ENCODE measurements around the gene ZFC3H1. TPM values are rescaled to one million over a fixed set of nuclear protein-coding genes. Genes with fewer than 3 reads are reported as not detected.
A peak's percentile ranks its signal among the peaks of the same experiment; 100 is the strongest.

ZFC3H1 gene
- total RNA-seq, 1 donor from 2014 or later, result 38.2 TPM

DNA sequence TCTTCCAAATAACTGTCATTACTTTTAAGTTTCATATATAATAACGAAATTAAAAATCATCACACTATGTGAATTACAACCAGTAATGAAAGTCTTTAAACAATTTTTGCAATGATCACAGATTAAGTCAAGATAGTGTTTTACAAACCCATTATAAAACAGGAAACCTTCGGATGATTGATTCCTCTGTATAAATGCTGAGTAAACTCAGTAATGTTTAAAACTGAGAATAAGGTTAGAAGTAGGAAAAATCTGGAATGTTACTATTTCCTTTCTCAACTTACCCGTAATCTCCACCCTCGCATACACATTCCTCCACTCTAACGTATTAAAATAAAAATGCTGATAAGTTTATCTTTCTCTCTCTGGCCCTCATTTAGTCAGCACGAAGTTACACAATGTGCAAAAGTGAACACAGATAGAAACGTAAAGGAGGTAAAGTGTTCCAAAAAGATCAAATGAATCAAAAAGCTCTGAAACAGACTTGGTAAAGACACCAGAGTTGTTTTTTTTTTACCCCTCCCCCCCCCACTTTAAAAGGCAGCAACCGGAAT, 1.6 kb downstream of the ZFC3H1 start:
- Mint-ChIP-seq H3K9me3 (no peaks in the 10 kb centered on the region), H3K27me3 (no peaks in the 10 kb centered on the region)

DNA sequence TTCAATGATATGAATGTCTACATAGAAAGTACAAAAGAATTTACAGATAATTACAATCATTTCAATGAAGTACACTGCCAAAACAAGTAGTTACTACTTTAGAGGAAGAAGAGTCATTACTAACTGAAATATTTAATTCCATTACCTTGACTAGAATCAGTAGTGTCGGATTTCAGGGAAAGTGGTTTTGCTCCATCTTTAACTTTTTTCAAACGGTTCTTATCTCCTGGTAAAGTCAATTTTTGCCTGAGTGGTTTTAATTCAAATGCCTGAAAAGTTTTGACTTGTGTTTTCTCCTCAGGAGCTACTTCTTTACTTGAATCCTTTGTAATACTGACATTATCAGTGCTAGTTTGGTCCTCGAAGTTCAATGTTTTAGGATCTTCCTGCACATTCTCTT, 6.9 kb downstream of the ZFC3H1 start:
- Mint-ChIP-seq H3K27ac (no peak overlapping the region), H3K27me3 (no peaks in the 10 kb centered on the region), H3K36me3 (peaks cover 37% of the 10 kb centered on the region), H3K9me3 (no peaks in the 10 kb centered on the region), H3K4me1 (ENCODE audit: unreplicated experiment) (no peaks in the 10 kb centered on the region), H3K4me3 (no peak overlapping the region)
- TF ChIP-seq, protein P1, sequence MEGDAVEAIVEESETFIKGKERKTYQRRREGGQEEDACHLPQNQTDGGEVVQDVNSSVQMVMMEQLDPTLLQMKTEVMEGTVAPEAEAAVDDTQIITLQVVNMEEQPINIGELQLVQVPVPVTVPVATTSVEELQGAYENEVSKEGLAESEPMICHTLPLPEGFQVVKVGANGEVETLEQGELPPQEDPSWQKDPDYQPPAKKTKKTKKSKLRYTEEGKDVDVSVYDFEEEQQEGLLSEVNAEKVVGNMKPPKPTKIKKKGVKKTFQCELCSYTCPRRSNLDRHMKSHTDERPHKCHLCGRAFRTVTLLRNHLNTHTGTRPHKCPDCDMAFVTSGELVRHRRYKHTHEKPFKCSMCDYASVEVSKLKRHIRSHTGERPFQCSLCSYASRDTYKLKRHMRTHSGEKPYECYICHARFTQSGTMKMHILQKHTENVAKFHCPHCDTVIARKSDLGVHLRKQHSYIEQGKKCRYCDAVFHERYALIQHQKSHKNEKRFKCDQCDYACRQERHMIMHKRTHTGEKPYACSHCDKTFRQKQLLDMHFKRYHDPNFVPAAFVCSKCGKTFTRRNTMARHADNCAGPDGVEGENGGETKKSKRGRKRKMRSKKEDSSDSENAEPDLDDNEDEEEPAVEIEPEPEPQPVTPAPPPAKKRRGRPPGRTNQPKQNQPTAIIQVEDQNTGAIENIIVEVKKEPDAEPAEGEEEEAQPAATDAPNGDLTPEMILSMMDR (conservative IDR thresholded peaks at IDR 0.05), result no peak
- no peak for DNase-seq (ENCODE audit: extremely low spot score, unreplicated experiment)

More for the DNA sequence above, 1.6 kb downstream of the ZFC3H1 start:
- peaks cover 9% of the 10 kb centered on the region for H3K4me1 Mint-ChIP-seq (ENCODE audit: unreplicated experiment)
- TF ChIP-seq, protein P1 (conservative IDR thresholded peaks at IDR 0.05), result no peak
- H3K4me3 Mint-ChIP-seq, result peak overlapping the region; percentile 97
- no peak for DNase-seq (ENCODE audit: extremely low spot score, unreplicated experiment)
- H3K36me3 Mint-ChIP-seq, result peaks cover 16% of the 10 kb centered on the region
- H3K27ac Mint-ChIP-seq, result peak overlapping the region; percentile 100

DNA sequence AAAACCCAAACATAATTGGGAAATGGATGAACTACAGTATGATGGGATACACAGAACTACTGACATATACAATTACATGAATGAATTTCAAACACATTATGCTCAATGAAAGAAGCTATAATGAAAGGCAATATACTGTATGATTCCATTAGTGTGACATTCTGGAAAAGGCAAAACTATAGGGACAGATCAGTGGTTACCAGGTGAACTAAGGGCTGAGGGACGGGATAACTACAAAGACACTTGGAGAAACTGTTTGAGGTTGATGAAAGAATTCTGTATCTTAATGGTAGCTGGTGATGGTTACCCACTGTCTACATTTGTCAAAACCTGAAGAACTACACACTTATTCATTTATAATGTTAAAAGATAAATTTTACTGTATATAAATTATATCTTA, 7.7 kb downstream of the ZFC3H1 start:
- Mint-ChIP-seq H3K36me3 (peaks cover 38% of the 10 kb centered on the region), H3K27ac (no peak overlapping the region), H3K4me3 (no peak overlapping the region), H3K27me3 (no peaks in the 10 kb centered on the region), H3K9me3 (no peaks in the 10 kb centered on the region), H3K4me1 (ENCODE audit: unreplicated experiment) (no peaks in the 10 kb centered on the region)
- TF ChIP-seq, protein P1 (conservative IDR thresholded peaks at IDR 0.05), result no peak
- no peak for DNase-seq (ENCODE audit: extremely low spot score, unreplicated experiment)

DNA sequence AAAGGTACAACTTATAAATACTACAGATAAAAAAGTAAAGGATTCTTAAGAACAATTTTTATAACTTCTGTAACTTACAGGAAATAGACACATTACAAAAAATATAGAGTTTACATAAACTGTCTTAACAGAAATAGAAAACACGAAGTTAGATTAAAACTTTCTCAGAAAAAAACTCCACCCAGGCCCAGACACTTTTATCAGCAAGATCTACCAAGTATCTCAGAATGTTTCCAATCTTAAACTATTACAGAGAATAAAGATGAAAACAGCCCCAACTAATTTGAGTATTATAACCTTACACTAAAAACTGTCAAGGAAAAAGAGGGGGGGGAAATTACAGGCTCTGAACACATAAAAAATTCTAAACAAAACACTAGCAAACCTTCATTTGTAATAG, 8.2 kb downstream of the ZFC3H1 start:
- H3K27ac Mint-ChIP-seq, result no peak overlapping the region
- H3K4me3 Mint-ChIP-seq, result no peak overlapping the region
- TF ChIP-seq, protein P1 (conservative IDR thresholded peaks at IDR 0.05), result no peak
- no peaks in the 10 kb centered on the region for H3K4me1 Mint-ChIP-seq (ENCODE audit: unreplicated experiment)
- H3K9me3 Mint-ChIP-seq, result no peaks in the 10 kb centered on the region
- DNase-seq (ENCODE audit: extremely low spot score, unreplicated experiment), result no peak
- H3K27me3 Mint-ChIP-seq, result no peaks in the 10 kb centered on the region
- H3K36me3 Mint-ChIP-seq, result peaks cover 42% of the 10 kb centered on the region

DNA sequence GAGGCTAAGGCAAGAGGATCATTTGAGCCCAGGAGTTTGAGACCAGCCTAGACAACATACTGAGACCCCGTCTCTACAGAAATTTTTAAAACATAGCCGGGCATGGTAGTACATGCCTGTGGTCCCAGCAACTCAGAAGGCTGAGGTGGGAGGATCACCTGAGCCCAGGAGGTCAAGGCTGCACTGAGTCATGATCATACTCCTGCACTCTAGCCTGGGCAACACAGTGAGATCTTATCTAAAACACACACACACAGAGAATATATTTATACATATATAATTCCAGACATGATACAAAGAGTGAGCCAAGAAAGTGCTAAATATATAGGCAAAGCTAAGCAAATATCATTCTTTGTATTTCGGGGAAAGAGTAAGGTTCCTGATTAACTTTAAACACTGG, 9.4 kb downstream of the ZFC3H1 start:
- DNase-seq (ENCODE audit: extremely low spot score, unreplicated experiment), result no peak
- no peaks in the 10 kb centered on the region for H3K27me3 Mint-ChIP-seq
- TF ChIP-seq, protein P1 (conservative IDR thresholded peaks at IDR 0.05), result no peak
- no peak overlapping the region for H3K4me3 Mint-ChIP-seq
- H3K27ac Mint-ChIP-seq, result no peak overlapping the region
- H3K36me3 Mint-ChIP-seq, result peaks cover 41% of the 10 kb centered on the region
- H3K4me1 Mint-ChIP-seq (ENCODE audit: unreplicated experiment), result no peaks in the 10 kb centered on the region
- H3K9me3 Mint-ChIP-seq, result no peaks in the 10 kb centered on the region

GRCh38 chr12:71653137-71653536, 10.5 kb downstream of the ZFC3H1 start:
- Mint-ChIP-seq H3K27me3 (no peaks in the 10 kb centered on the region), H3K4me1 (ENCODE audit: unreplicated experiment) (no peaks in the 10 kb centered on the region), H3K27ac (no peak overlapping the region), H3K9me3 (no peaks in the 10 kb centered on the region), H3K4me3 (no peak overlapping the region), H3K36me3 (peaks cover 34% of the 10 kb centered on the region)
- no peak for DNase-seq (ENCODE audit: extremely low spot score, unreplicated experiment)
- TF ChIP-seq, protein P1 (conservative IDR thresholded peaks at IDR 0.05), result no peak

Data from type B pancreatic cell (in vitro differentiated cells).